NOMO-1 treated with dmso at 0.1 percent for 144 hours (cell line): ENCODE measurements around the gene NLN.
"Not testable (repeated sequence)": the region's sequence is repeated elsewhere in the genome, so short reads cannot be mapped to it uniquely, and the experiment has no call there.

Experiments used
- DNase-seq: peaks from one replicate; lab custom pipeline; 2025; ENCODE audit not compliant: unreplicated experiment; lab: John Stamatoyannopoulos, UW

Gene NLN

DNA sequence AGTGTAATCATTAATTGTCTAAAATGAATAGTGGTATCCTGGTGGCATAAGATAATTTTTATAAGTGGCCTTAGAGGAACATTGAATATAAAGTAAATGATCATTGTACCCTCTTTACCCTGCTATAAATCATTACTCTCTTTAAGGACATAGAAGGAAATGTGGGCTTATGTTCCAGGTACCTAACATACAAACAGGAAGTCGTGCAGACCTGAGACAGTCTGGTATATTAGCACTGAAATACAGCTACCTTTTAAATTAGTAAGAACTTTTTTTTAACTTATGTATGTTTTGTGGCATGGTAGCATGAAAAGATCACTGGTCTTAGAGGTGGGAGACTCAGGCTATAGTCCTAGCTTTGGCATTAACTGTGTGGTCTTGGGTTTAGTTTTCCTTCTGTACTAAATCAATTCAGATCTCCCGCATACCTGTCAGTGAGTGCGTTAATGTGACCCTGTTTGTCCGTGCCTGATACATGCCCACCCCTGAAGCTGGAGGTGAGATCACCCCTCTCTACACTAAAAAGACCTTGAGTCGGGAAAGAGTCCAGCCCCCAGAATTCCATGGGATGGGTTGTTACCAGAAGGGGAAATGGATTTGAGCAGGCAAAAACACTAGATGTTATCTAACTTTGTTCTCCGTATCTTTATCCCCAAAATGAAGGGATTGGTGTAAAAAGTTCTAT is 145.0 kb downstream of the NLN start:
- no peak for DNase-seq

DNA sequence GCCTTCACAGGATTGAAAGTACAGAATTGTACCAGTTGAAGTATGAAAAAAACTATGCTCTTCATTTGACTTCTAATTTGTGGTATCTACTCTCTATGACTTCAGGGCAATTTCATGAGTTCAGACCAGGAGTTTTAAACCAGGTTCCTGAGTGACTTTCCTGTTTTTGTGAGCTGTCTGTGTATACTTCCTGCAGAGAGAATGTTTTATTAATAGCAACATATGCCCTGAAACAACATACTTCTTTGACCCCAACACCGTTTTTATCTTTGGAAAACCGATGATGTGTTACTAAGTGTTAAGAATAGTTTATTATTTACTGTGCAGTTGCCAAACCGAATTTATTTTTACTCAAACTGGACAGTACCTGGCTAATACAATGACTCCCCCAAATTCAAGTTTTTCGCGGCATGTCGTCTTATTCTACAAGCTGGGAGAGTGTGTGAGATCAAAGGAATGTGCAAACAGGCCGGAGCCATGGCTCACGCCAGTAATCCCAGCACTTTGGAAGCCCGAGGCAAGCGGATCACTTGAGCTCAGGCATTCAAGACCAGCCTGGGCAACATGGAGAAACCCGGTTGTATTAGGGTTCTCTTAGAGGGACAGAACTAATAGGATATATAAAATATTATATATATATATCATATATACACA is 145.7 kb downstream of the NLN start:
- no peak for DNase-seq

DNA sequence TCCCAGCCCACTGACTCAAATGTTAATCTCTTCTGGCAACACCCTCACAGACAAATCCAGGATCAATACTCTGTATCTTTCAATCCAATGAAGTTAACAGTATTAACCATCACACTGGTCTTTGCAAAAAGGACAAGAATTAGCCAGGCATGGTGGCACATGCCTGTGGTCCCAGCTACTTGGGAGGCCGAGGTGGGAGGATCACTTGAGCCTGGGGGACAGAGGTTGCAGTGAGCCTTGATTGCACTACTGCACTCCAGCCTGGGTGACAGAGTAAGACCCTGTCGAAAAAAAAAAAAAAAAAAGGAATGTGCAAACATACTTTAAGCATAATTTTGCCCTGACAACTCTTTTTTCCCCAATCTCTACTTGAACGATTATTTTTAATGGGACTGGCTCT is 146.5 kb downstream of the NLN start:
- DNase-seq = no peak

DNA sequence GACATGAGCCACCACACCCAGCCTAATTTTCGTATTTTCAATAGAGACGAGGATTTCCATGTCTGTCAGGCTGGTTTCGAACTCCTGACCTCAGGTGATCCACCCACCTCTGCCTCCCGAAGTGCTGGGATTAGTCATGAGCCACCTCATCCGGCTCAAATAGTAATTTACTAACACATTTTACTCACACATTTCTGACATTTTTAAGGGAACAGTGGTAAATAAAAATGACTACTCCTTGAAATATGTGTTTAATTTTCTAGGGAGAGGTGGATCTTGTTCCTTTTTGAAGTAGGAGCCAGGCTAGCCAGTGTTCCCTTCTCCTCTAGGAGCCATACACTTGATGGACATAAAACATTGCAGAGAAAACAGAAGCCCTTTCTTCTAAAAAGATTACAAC is 149.2 kb downstream of the NLN start:
- no peak for DNase-seq

DNA sequence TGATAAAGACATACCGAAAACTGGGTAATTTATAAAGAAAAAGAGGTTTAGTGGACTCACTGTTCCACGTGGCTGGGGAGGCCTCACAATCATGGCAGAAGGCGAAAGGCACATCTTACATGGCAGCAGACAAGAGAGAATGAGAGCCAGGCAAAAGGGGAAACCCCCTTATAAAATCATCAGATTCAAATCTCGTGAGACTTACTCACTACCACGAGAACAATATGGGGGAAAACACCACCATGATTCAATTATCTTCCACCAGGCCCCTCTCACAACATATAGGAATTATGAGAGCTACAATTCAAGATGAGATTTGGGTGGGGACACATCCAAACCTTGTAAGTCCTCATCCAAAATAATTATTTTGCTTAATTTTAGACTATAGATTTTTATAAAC is 149.8 kb downstream of the NLN start:
- not testable (repeated sequence) for DNase-seq

DNA sequence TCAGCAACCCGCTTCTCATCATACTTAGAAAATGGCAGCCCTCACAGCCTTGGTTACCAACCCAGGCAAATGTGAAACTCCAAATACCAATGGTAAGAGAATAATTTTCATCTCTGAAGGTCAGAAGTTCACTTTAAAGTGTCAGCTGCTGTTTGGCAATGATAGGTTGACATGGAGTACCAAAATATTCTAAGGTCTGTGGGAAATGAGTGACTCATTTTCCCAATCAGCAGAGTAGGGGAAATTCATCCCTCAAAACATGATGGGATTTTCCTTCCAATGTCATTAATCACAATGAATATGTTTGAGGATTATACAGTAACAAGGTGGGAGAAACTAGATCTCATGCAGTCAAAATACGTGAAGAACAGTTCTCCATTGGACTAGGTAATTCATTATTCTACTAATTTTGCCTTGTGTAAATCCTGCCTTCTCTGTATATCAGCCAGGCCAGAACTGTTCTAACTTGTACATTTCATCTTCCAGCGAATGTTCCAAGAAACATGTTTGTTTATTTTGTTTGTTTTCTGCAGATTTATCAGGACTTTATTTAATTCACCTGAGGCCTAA is 151.3 kb downstream of the NLN start:
- no peak for DNase-seq

DNA sequence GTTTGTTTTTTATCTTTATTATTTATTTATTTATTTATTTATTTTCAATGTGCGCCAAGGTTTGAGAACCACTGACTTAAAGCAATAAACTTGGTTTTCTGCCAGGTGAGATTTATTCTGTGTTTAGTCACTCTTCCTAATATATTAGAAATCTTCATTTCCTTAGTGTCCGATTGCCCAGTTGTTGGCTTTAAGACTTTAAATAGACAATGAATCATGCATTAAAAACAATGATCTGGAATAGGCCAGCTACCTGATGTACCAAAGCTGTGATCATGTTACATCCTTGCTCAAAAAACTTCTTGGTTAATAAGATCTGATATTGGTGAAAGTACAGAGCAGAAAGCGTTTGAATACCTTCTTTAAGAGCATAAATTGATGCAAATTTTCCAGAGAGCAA is 152.2 kb downstream of the NLN start:
- no peak for DNase-seq

DNA sequence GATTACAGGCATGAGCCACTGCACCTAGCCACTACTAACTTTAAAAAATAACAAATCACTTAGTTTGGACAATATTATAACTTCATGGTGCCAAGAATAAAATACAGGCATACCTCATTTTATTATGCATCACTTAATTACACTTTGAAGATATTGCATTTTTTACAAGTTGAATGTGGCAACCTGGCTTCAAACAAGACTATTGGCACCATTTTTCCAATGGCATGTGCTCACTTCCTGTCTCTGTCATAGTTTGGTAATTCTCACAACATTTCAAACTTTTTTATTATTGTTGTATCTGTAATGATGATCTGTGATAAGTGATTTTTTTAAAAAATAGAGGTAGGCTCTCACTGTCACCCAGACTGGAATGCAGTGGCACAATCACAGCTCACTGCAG is 154.5 kb downstream of the NLN start:
- no peak for DNase-seq

DNA sequence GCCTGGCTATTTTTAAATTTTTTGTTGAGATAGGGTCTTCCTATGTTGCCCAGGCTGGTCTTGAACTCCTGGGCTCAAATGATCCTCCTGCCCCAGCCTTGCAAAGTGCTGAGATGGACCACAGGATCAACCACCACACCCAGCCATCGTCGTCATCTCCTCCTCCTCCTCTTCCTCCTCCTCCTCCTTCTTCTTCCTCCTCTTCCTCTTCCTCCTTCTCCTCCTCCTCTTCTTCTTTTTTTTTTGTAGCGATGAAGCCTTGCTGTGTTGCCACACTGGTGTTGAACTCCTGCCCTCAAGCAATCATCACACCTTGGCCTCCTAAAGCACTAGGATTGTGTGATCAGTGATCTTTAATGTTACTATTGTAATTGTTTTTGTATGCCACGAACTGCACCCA is 155.0 kb downstream of the NLN start:
- DNase-seq = no peak
